NCI-H2196 (cell line): ENCODE data around the gene SRPK1.
"Not testable (repeated sequence)": the region's sequence is repeated elsewhere in the genome, so short reads cannot be mapped to it uniquely, and the experiment has no call there.

Experiments used
- DNase-seq: peaks from one replicate; lab custom pipeline; 2025; ENCODE audit not compliant: unreplicated experiment; lab: John Stamatoyannopoulos, UW

Gene SRPK1

DNA sequence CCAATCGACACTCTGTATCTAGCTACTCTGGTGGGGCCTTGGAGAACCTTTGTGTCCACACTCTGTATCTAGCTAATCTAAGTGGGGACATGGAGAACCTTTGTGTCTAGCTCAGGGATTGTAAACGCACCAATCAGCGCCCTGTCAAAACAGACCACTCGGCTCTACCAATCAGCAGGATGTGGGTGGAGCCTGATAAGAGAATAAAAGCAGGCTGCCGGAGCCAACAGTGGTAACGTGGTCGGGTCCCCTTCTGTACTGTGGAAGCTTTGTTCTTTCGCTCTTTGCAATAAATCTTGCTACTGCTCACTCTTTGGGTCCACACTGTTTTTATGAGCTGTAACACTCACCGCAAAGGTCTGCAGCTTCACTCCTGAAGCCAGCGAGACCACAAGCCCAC, 11.0 kb upstream of the SRPK1 start:
- DNase-seq, result not testable (repeated sequence)

- no peak for DNase-seq
Measured at GRCh38 chr6:35931120-35931561, 10.2 kb upstream of the SRPK1 start.

- DNase-seq, result no peak
Measured at GRCh38 chr6:35929601-35930000, 8.7 kb upstream of the SRPK1 start.

GRCh38 chr6:35926509-35927215, 5.8 kb upstream of the SRPK1 start:
- DNase-seq, result no peak

DNA sequence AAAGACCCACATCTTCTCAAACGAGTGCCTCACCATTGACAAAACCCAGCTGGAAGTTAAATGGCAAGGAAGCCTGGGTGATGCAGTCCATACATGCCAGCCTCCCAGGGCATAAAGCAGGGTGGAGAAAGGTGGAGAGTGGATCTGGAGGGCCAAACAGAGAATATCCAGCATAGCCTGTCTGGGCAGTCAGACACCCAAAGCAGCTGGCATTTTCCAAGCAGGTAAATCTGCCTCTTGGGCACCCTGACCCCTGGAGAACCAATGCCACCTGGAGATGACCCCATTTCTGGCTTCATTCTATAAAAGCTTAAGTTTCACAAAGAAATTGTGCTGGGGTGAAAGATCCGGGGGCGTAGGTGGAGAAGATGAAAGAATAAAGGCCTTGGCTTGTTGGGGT, 5.1 kb upstream of the SRPK1 start:
- DNase-seq, result no peak

DNA sequence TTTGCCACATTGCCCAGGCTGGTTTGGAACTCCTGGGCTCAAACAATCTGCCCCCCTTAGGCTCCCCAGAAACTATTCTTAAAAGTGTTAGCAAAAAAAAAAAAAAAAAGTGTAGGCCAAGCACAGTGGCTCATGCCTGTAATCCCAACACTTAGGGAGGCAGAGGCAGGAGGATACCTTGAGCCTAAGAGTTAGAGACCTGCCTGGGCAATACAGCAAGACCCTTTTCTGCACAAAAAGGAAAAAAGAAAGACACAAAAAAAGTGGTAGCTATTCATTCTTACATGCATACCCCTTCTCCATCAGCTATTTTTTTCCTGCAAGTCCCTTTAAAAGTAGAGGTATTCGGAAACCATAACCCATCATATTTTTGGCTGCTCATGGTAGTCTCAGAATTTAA, 3.2 kb upstream of the SRPK1 start:
- no peak for DNase-seq

- no peak for DNase-seq
Measured at GRCh38 chr6:35922139-35922554, 1.2 kb upstream of the SRPK1 start.

- DNase-seq, result peak; percentile 7
Measured at GRCh38 chr6:35919827-35920751, 809 bp downstream of the SRPK1 start.

- no peak for DNase-seq
Measured at GRCh38 chr6:35919085-35919826, 1.6 kb downstream of the SRPK1 start.

DNA sequence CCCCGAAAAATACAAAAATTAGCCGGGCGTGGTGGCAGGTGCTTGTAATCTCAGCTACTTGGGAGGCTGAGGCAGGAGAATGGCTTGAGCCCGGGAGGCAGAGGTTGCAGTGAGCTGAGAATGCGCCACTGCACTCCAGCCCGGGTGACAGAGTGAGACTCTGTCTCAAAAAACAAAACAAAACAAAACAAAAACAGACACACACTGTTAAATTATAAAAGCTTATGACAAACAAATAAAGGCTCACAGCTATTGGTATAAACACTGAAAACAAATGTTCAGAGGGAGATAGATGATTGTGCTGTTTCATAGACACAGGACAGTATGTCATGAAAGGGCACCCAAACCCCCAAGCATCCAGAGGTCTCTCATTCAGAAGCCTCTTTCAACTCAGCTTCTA, 4.0 kb downstream of the SRPK1 start:
- not testable (repeated sequence) for DNase-seq

- DNase-seq, result no peak
Measured at GRCh38 chr6:35916056-35916455, 4.8 kb downstream of the SRPK1 start.

- no peak for DNase-seq
Measured at GRCh38 chr6:35914536-35914935, 6.4 kb downstream of the SRPK1 start.

DNA sequence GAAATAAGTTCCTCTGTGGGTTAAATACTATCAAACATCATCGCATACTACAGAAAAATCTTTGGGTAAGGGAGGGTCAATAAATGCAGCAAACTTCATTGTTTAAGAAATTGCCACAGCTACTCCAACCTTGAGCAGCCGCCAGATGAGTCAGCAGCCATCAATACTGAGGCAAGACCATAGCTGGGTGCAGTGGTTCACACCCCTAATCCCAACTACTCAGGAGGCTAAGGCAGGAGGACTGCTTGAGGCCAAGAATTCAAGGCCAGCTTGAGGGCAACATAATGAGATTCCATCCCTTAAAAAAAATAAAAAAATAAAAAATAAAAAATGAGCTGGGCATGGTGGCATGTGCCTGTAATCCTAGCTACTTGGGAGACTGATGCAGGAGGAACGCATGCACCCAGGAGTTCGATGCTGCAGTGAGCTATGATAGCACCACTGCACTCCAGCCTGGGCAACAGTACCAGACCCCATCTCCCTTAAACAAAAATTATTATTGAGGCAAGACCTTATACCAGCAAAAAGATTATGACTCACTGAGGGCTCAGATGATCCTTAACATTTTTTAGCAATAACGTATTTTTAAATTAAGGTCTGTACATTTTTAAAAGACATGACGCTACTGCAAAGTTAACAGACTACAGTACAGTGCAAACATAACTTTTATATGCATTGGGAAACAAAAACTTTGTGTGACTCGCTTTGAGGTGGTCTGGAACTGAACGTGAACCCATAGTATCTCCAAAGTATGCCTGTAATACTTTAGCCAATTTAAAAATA, 8.8 kb downstream of the SRPK1 start:
- no peak for DNase-seq

DNA sequence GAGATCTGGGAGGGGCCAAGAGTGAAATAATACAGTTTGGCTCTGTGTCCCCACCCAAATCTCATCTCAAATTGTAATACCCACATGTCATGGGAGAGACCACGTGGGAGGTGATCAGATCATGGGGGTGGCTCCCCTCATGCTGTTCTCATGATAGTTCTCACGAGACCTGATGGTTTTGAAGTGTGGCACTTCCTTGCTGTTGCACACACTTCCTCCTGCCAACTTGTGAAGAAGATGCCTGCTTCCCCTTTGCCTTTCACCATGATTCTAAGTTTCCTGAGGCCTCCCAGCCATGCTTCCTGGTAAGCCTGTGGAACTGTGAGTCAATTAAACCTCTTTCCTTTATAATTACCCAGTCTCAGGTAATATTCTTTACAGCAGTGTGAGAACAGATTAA, 11.3 kb downstream of the SRPK1 start:
- DNase-seq, result not testable (repeated sequence)

DNA sequence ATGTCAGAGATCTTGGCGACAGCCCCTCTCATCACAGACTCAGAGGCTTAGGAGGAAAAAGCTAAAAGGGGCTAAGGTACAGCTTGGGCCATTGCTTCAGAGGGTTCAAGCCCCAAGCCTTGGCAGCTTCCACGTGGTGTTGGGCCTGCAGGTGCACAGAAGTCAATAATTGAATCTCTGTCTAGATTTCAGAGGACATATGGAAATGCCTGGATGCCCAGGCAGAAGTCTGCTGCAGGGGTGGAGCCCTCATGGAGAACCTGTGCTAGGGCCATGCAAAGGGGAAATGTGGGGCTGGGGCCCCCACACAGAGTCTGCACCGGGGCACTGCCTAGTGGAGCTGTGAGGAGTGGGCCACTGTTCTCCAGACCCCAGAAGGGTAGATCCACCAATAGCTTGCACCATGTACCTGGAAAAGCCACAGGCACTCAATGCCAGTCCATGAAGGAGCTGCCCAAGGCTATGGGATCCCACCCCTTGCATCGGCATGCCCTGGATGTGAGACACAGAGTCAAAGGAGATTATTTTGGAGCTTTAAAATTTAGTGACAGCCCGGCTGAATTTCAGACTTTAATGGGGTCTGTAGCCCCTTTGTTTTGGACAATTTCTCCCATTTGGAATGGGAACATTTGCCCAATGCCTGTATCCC, 12.0 kb downstream of the SRPK1 start:
- not testable (repeated sequence) for DNase-seq

- DNase-seq, result no peak
Measured at GRCh38 chr6:35907750-35908149, 13.1 kb downstream of the SRPK1 start.

DNA sequence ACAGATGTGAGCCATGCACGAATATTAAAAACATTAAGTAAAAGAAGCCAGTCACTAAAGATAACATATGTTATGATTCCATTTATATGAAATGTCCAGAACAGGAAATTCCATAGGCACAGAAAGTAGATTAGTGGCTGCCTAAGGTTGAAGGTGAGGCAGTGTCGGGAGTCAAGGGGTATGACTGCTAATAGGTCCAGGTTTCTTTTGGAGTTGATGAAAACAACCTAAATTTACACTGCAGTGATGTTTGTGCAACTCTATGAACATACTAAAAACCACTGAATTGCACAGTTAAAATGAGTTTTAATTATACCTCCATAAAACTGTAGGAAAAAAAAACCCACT, 14.4 kb downstream of the SRPK1 start:
- no peak for DNase-seq

DNA sequence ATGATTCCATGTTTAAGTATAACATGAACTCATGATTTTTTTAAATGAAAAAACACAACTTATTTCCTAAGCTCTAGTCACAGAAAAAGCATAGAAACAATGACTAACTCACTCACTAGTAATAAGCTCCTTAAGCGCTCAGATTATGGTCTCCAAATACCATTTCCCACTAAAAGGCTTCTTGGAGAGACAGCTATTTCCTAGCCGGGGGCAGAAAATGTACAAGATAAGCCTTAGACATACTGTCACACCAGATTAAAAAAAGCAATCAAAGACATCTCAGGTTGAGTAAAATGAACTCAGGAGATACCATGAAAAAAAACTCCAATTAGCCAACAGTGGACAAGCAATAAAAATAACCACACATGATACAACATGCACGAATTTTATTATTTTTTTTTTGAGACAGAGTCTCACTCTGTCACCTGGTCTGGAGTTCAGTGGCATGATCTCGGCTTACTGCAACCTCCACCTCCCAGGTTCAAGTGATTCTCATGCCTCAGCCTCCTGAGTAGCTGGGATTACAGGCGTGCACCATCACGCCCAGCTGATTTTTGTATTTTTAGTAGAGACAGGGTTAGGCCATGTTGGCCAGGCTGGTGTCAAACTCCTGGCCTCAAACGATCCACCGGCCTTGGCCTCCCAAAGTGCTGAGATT, 14.9 kb downstream of the SRPK1 start:
- DNase-seq, result no peak

DNA sequence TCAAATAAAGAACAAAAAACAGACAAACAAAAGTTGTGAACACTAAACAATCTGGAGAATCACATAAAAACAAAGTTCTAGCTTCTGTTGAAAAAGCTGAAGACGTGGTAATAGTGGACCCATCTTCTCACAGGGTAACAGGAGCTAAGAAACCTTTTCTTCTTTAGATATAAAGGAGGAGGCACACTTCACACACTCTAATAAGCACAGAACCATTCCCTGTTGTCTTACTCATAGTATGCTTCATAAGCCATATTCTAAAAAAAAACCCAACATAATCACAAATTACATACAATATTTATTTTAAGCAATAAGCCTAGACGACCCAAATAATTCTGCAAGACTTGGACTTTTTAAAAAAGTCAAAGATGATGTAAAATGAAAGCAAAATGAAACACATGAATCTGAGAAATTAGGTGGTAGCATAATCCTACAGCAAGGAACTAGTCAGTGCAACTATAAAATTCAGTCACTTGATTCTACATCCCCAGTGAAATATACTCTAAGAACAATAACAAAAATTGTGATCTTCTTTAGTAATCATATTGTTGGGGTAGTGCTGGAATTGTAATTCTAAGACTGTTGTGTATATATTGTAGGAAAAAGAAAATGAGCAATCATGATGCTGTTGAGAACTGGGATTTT, 15.6 kb downstream of the SRPK1 start:
- DNase-seq, result no peak
